ENCODE measurements around the gene PLBD2. TPM values are rescaled to one million over a fixed set of nuclear protein-coding genes. Genes with fewer than 3 reads are reported as not detected.

Gene PLBD2
- total RNA-seq, 1 donor from 2014 or later = 52.2 TPM

DNA sequence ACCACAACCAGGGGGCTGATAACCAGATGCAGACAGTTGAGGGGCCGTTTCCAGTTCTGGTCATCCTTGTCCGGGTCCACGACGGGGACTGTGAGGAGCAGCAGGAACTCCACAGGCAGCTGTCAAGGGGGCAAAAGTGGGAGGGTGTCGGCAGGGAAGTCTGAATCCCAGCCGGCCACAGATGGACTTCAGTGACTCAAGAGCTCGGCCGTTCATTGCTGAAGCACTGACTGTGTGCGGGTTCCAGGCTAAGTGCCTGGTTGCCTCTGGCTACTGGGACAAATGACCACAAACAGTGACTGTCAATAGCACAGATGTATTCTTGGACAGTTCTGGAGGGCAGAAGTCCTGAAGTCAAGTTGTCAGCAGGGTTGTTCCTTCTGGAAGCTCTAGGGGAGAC lies 43.0 kb upstream of the PLBD2 start:
- Mint-ChIP-seq H3K27ac (ENCODE audit: unreplicated experiment) (no peak overlapping the region), H3K27me3 (ENCODE audit: low read depth, unreplicated experiment) (no peaks in the 10 kb centered on the region), H3K4me1 (ENCODE audit: low read depth, unreplicated experiment) (peaks cover 7% of the 10 kb centered on the region), H3K9me3 (ENCODE audit: unreplicated experiment) (no peaks in the 10 kb centered on the region), H3K36me3 (ENCODE audit: low read depth, unreplicated experiment) (peaks cover 12% of the 10 kb centered on the region), H3K4me3 (ENCODE audit: unreplicated experiment) (no peak overlapping the region)
- DNase-seq (ENCODE audit: low read depth) (no peak), FAIRE-seq (no peak)
- Histone ChIP-seq H3K36me3 (ENCODE audit: insufficient read depth, low read length) (peaks cover 7% of the 10 kb centered on the region), H3K79me2 (ENCODE audit: insufficient read depth, low read length) (no peaks in the 10 kb centered on the region), H2AFZ (ENCODE audit: low read depth, low read length) (no peak overlapping the region), H4K20me1 (ENCODE audit: insufficient read depth, low read length) (no peaks in the 10 kb centered on the region), H3K4me3 (ENCODE audit: insufficient read depth, low read depth, low read length) (no peak overlapping the region), H3K27me3 (ENCODE audit: insufficient read depth, low read length) (no peaks in the 10 kb centered on the region), H3K9me3 (ENCODE audit: insufficient read depth, low read depth, low read length) (no peaks in the 10 kb centered on the region), H3K4me1 (ENCODE audit: insufficient read depth, low read length) (peaks cover 3% of the 10 kb centered on the region), H3K4me2 (ENCODE audit: low read length) (no peak overlapping the region), H3K9ac (ENCODE audit: low read length) (no peak overlapping the region), H3K27ac (ENCODE audit: low read depth, low read length) (no peak overlapping the region)
- TF ChIP-seq, protein P1, sequence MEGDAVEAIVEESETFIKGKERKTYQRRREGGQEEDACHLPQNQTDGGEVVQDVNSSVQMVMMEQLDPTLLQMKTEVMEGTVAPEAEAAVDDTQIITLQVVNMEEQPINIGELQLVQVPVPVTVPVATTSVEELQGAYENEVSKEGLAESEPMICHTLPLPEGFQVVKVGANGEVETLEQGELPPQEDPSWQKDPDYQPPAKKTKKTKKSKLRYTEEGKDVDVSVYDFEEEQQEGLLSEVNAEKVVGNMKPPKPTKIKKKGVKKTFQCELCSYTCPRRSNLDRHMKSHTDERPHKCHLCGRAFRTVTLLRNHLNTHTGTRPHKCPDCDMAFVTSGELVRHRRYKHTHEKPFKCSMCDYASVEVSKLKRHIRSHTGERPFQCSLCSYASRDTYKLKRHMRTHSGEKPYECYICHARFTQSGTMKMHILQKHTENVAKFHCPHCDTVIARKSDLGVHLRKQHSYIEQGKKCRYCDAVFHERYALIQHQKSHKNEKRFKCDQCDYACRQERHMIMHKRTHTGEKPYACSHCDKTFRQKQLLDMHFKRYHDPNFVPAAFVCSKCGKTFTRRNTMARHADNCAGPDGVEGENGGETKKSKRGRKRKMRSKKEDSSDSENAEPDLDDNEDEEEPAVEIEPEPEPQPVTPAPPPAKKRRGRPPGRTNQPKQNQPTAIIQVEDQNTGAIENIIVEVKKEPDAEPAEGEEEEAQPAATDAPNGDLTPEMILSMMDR (IDR thresholded peaks at IDR 0.05; ENCODE audit: insufficient read depth, low read depth, low read length) = no peak
- no peak for TF ChIP-seq EZH2 (IDR thresholded peaks at IDR 0.05; ENCODE audit: insufficient read depth, low read length)

DNA sequence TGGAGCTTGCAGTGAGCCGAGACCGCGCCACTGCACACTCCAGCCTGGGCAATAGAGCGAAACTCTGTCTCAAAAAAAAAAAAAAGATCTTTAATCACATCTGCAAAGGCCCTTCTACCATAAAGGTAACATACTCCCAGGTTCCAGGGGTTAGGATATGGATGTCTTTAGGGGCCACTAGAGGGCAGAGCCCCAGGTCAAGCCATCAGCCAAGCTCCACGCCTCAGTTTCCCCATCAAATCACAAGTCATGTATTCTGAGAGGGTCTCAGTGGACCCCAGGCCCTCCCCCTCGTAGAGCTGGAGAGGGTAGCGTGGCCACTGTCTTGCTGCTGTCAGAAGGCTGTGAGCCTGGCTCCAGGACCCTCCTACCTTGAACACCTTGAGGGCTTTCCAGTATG lies 42.2 kb upstream of the PLBD2 start:
- Mint-ChIP-seq H3K4me3 (ENCODE audit: unreplicated experiment) (no peak overlapping the region), H3K36me3 (ENCODE audit: low read depth, unreplicated experiment) (peaks cover 8% of the 10 kb centered on the region), H3K4me1 (ENCODE audit: low read depth, unreplicated experiment) (peaks cover 7% of the 10 kb centered on the region), H3K9me3 (ENCODE audit: unreplicated experiment) (no peaks in the 10 kb centered on the region), H3K27me3 (ENCODE audit: low read depth, unreplicated experiment) (no peaks in the 10 kb centered on the region), H3K27ac (ENCODE audit: unreplicated experiment) (no peak overlapping the region)
- no peak overlapping the region for H3K9ac ChIP-seq (ENCODE audit: low read length)
- H4K20me1 ChIP-seq (ENCODE audit: insufficient read depth, low read length) = no peaks in the 10 kb centered on the region
- H3K4me1 ChIP-seq (ENCODE audit: insufficient read depth, low read length) = peaks cover 3% of the 10 kb centered on the region
- DNase-seq (ENCODE audit: low read depth) (no peak), FAIRE-seq (no peak)
- no peaks in the 10 kb centered on the region for H3K27me3 ChIP-seq (ENCODE audit: insufficient read depth, low read length)
- H3K79me2 ChIP-seq (ENCODE audit: insufficient read depth, low read length) = no peaks in the 10 kb centered on the region
- no peaks in the 10 kb centered on the region for H3K9me3 ChIP-seq (ENCODE audit: insufficient read depth, low read depth, low read length)
- TF ChIP-seq, protein P1 (IDR thresholded peaks at IDR 0.05; ENCODE audit: insufficient read depth, low read depth, low read length) = no peak
- no peak for TF ChIP-seq EZH2 (IDR thresholded peaks at IDR 0.05; ENCODE audit: insufficient read depth, low read length)
- peaks cover 7% of the 10 kb centered on the region for H3K36me3 ChIP-seq (ENCODE audit: insufficient read depth, low read length)
- no peak overlapping the region for H3K27ac ChIP-seq (ENCODE audit: low read depth, low read length)
- H3K4me2 ChIP-seq (ENCODE audit: low read length) = no peak overlapping the region
- H3K4me3 ChIP-seq (ENCODE audit: insufficient read depth, low read depth, low read length) = no peak overlapping the region
- H2AFZ ChIP-seq (ENCODE audit: low read depth, low read length) = no peak overlapping the region

DNA sequence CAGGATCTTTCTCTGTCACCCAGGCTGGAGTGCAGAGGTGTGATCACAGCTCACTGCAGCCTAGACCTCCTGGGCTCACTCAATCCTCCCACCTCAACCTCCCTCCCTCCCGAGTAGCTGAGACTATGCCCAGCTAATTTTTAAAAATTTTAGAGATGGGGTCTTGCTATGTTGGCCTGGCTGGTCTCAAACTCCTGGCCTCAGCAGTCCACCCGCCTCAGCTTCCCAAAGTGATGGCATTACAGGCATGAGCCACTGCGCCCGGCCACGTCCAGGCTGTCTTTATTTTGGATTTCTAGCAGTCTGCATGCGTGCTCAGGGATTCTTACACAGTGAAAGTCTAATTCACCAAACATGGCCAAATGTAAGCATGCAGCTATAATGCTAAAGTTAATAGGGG lies 41.3 kb upstream of the PLBD2 start:
- Histone ChIP-seq H3K9ac (ENCODE audit: low read length) (no peak overlapping the region), H3K9me3 (ENCODE audit: insufficient read depth, low read depth, low read length) (no peaks in the 10 kb centered on the region), H3K4me3 (ENCODE audit: insufficient read depth, low read depth, low read length) (no peak overlapping the region), H3K4me1 (ENCODE audit: insufficient read depth, low read length) (peaks cover 3% of the 10 kb centered on the region), H2AFZ (ENCODE audit: low read depth, low read length) (no peak overlapping the region), H3K36me3 (ENCODE audit: insufficient read depth, low read length) (peaks cover 7% of the 10 kb centered on the region), H3K27ac (ENCODE audit: low read depth, low read length) (no peak overlapping the region), H3K27me3 (ENCODE audit: insufficient read depth, low read length) (no peaks in the 10 kb centered on the region), H4K20me1 (ENCODE audit: insufficient read depth, low read length) (no peaks in the 10 kb centered on the region), H3K4me2 (ENCODE audit: low read length) (no peak overlapping the region), H3K79me2 (ENCODE audit: insufficient read depth, low read length) (no peaks in the 10 kb centered on the region)
- no peak for TF ChIP-seq EZH2 (IDR thresholded peaks at IDR 0.05; ENCODE audit: insufficient read depth, low read length)
- TF ChIP-seq, protein P1 (IDR thresholded peaks at IDR 0.05; ENCODE audit: insufficient read depth, low read depth, low read length) = no peak
- DNase-seq (ENCODE audit: low read depth) (no peak), FAIRE-seq (no peak)
- H3K27ac Mint-ChIP-seq (ENCODE audit: unreplicated experiment) = no peak overlapping the region
- no peaks in the 10 kb centered on the region for H3K27me3 Mint-ChIP-seq (ENCODE audit: low read depth, unreplicated experiment)
- H3K36me3 Mint-ChIP-seq (ENCODE audit: low read depth, unreplicated experiment) = peaks cover 10% of the 10 kb centered on the region
- no peak overlapping the region for H3K4me3 Mint-ChIP-seq (ENCODE audit: unreplicated experiment)
- H3K9me3 Mint-ChIP-seq (ENCODE audit: unreplicated experiment) = no peaks in the 10 kb centered on the region
- peaks cover 9% of the 10 kb centered on the region for H3K4me1 Mint-ChIP-seq (ENCODE audit: low read depth, unreplicated experiment)

Measured in astrocyte (in vitro differentiated cells and primary cell).